Mucosa of rectum (tissue), 2 donors: ENCODE data around the gene FGGY.
A peak's percentile ranks its signal among the peaks of the same experiment; 100 is the strongest.
"Not testable (repeated sequence)": the region's sequence is repeated elsewhere in the genome, so short reads cannot be mapped to it uniquely, and the experiment has no call there.

ENCODE experiments used
- H3K27ac ChIP-seq, 2 donors: one replicate each; pipeline ENCODE4 v1.7.0; 2013; ENCODE audit warnings: inconsistent platforms in 2 of 2, low read depth in 2 of 2, low read length in 2 of 2
- H3K27me3 ChIP-seq, 2 donors: one replicate each; pipeline ENCODE4 v1.7.0; 2013; ENCODE audit warnings: low read length in 2 of 2; ENCODE audit not compliant: control insufficient read depth in 2 of 2, insufficient read depth in 2 of 2
- H3K36me3 ChIP-seq, 2 donors: one replicate each; pipeline ENCODE4 v1.7.0; 2013; ENCODE audit warnings: low read length in 2 of 2; ENCODE audit not compliant: control insufficient read depth in 2 of 2, insufficient read depth in 2 of 2
- H3K4me1 ChIP-seq, 2 donors: one replicate each; pipeline ENCODE4 v1.7.0; 2013; ENCODE audit warnings: low read length in 2 of 2, mild to moderate bottlenecking in 1 of 2; ENCODE audit not compliant: control insufficient read depth in 2 of 2, insufficient read depth in 2 of 2
- H3K4me3 ChIP-seq, 2 donors: one replicate each; pipeline ENCODE4 v1.7.0; 2013; ENCODE audit warnings: low read length in 2 of 2
- H3K9ac ChIP-seq, 2 donors: one replicate each; pipeline ENCODE4 v1.7.0; 2013; ENCODE audit warnings: low read length in 2 of 2, low read depth in 1 of 2, mild to moderate bottlenecking in 1 of 2
- H3K9me3 ChIP-seq, 2 donors: one replicate each; pipeline ENCODE4 v1.7.0; 2013; ENCODE audit warnings: low read length in 2 of 2; ENCODE audit not compliant: control insufficient read depth in 2 of 2
- donor health status: healthy.
- donor health status: Normal muscosa, but diverticular disease.

The FGGY gene

GRCh38 chr1:59471991-59472570 is 175.2 kb downstream of the FGGY start:
- not testable (repeated sequence) for H3K9ac ChIP-seq, H3K27me3 ChIP-seq

GRCh38 chr1:59473831-59474230 is 176.9 kb downstream of the FGGY start:
- Histone ChIP-seq H3K4me3 (no peak overlapping the region), H3K27ac (no peak overlapping the region), H3K4me1 (no peaks in the 10 kb centered on the region), H3K9me3 (no peaks in the 10 kb centered on the region), H3K36me3 (no peaks in the 10 kb centered on the region), H3K27me3 (no peaks in the 10 kb centered on the region), H3K9ac (no peak overlapping the region)

More at GRCh38 chr1:59471991-59472570, 175.2 kb downstream of the FGGY start:
- H3K36me3 ChIP-seq, H3K4me3 ChIP-seq, H3K27ac ChIP-seq, H3K9me3 ChIP-seq, H3K4me1 ChIP-seq: not testable (repeated sequence)

DNA sequence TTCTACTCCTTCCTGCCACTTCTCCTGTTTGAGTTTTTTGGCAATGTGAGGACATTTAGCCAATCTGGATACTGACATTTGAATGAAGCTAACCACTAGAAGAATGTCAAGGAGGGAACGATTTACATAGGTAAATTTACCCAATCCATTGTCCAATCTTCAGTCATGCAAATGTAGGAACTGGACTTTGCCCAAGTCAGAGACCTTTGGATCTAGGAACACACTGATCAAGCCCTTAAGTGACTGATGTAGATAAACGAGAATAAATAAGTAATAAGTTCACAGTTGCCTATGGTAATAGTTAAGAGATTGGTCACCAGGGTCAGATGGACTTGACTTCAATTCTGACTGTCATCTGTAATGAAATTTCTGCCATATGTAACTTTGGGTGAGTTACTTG is 177.6 kb downstream of the FGGY start:
- Histone ChIP-seq H3K36me3 (no peaks in the 10 kb centered on the region), H3K9ac (no peak overlapping the region), H3K27me3 (no peaks in the 10 kb centered on the region), H3K4me3 (no peak overlapping the region), H3K4me1 (no peaks in the 10 kb centered on the region), H3K9me3 (no peaks in the 10 kb centered on the region), H3K27ac (no peak overlapping the region)

GRCh38 chr1:59475737-59476136 is 178.8 kb downstream of the FGGY start:
- no peak overlapping the region for H3K9ac ChIP-seq
- H3K27me3 ChIP-seq, result no peaks in the 10 kb centered on the region
- H3K4me3 ChIP-seq, result no peak overlapping the region
- peaks cover 0 to 4% of the 10 kb centered on the region in 2 donors for H3K4me1 ChIP-seq
- no peaks in the 10 kb centered on the region for H3K9me3 ChIP-seq
- H3K36me3 ChIP-seq, result no peaks in the 10 kb centered on the region
- no peak overlapping the region for H3K27ac ChIP-seq

DNA sequence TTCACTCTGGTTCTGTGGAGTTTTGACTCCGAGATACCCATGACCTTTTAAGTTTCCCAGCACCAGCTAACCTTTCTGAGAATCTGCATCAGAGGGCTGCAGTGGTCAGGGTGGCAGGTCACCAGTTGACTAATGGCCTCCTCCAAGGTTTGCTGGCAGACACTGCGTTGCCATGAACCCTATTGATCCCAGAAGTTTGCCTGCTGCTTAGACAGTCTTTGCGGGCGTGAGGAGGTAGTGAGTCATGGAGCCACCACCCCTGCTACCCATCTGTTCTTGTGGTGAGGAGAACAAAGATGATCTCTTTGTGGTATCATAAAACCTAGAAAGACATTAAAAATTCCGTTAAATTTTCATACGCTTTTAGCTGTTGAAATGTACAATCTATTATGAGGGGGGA is 180.4 kb downstream of the FGGY start:
- Histone ChIP-seq H3K27ac (no peak overlapping the region), H3K27me3 (no peaks in the 10 kb centered on the region), H3K36me3 (no peaks in the 10 kb centered on the region), H3K4me3 (no peak overlapping the region), H3K9me3 (no peaks in the 10 kb centered on the region), H3K9ac (no peak overlapping the region), H3K4me1 (peaks cover 0 to 4% of the 10 kb centered on the region in 2 donors)

GRCh38 chr1:59477867-59478266 is 181.0 kb downstream of the FGGY start:
- Histone ChIP-seq H3K4me3 (no peak overlapping the region), H3K9ac (no peak overlapping the region), H3K27me3 (no peaks in the 10 kb centered on the region), H3K9me3 (no peaks in the 10 kb centered on the region), H3K27ac (no peak overlapping the region), H3K4me1 (peaks cover 0 to 4% of the 10 kb centered on the region in 2 donors), H3K36me3 (no peaks in the 10 kb centered on the region)

GRCh38 chr1:59478822-59479221 is 181.9 kb downstream of the FGGY start:
- Histone ChIP-seq H3K9ac (no peak overlapping the region), H3K27me3 (no peaks in the 10 kb centered on the region), H3K4me3 (no peak overlapping the region), H3K27ac (no peak overlapping the region), H3K4me1 (peaks cover 0 to 4% of the 10 kb centered on the region in 2 donors), H3K9me3 (no peaks in the 10 kb centered on the region), H3K36me3 (no peaks in the 10 kb centered on the region)

- Histone ChIP-seq H3K27me3 (no peaks in the 10 kb centered on the region), H3K9me3 (no peaks in the 10 kb centered on the region), H3K27ac (peak overlapping the region in 1 of 2 donors; percentile 4), H3K36me3 (no peaks in the 10 kb centered on the region), H3K4me1 (peaks cover 0 to 4% of the 10 kb centered on the region in 2 donors), H3K4me3 (no peak overlapping the region), H3K9ac (no peak overlapping the region)
Measured at GRCh38 chr1:59480188-59480888, 183.4 kb downstream of the FGGY start.

GRCh38 chr1:59481881-59482505 is 185.1 kb downstream of the FGGY start:
- no peaks in the 10 kb centered on the region for H3K9me3 ChIP-seq
- H3K4me1 ChIP-seq, result peaks cover 0 to 4% of the 10 kb centered on the region in 2 donors
- no peak overlapping the region for H3K9ac ChIP-seq
- no peaks in the 10 kb centered on the region for H3K27me3 ChIP-seq
- no peak overlapping the region for H3K4me3 ChIP-seq
- no peak overlapping the region for H3K27ac ChIP-seq
- no peaks in the 10 kb centered on the region for H3K36me3 ChIP-seq

- no peak overlapping the region for H3K9ac ChIP-seq
- no peak overlapping the region for H3K4me3 ChIP-seq
- H3K27ac ChIP-seq, result no peak overlapping the region
- H3K9me3 ChIP-seq, result no peaks in the 10 kb centered on the region
- no peaks in the 10 kb centered on the region for H3K36me3 ChIP-seq
- H3K4me1 ChIP-seq, result peaks cover 0 to 4% of the 10 kb centered on the region in 2 donors
- H3K27me3 ChIP-seq, result no peaks in the 10 kb centered on the region
Measured at GRCh38 chr1:59482986-59483385, 186.1 kb downstream of the FGGY start.
